KMS-11 (cell line): ENCODE results near the gene SUPT6H.

Source experiments
- H2AFZ ChIP-seq: fragments of 200-600 bp; sonication (generic); 2 replicates; pipeline ENCODE4 v1.6.1; 2016; ENCODE audit warnings: antibody characterized with exemption, mixed run types, low read depth
- H3K27ac ChIP-seq: fragments of 200-600 bp; sonication (generic); 2 replicates; pipeline ENCODE4 v1.6.1; 2016; ENCODE audit warnings: mild to moderate bottlenecking, mixed run types
- H3K27me3 ChIP-seq: fragments of 200-600 bp; sonication (generic); 2 replicates; pipeline ENCODE4 v1.6.1; 2017; ENCODE audit warnings: mild to moderate bottlenecking, low read depth, mixed run types, moderate library complexity; ENCODE audit not compliant: insufficient read depth
- H3K36me3 ChIP-seq: fragments of 200-600 bp; sonication (generic); 2 replicates; pipeline ENCODE4 v1.6.1; 2017; ENCODE audit warnings: mild to moderate bottlenecking, mixed run types; ENCODE audit not compliant: insufficient read depth
- H3K4me1 ChIP-seq: fragments of 200-600 bp; sonication (generic); 2 replicates; pipeline ENCODE4 v1.6.1; 2016; ENCODE audit warnings: mild to moderate bottlenecking, low read depth, mixed run types; ENCODE audit not compliant: poor library complexity, severe bottlenecking
- H3K4me2 ChIP-seq: fragments of 200-600 bp; sonication (generic); 2 replicates; pipeline ENCODE4 v1.7.0; 2016; ENCODE audit warnings: mild to moderate bottlenecking, mixed run types
- H3K4me3 ChIP-seq: fragments of 200-600 bp; sonication (generic); IDR thresholded peaks from 2 replicates; pipeline ENCODE4 v1.6.1; 2017; ENCODE audit warnings: low read depth, low read length, mixed read lengths; ENCODE audit not compliant: insufficient read depth
- H3K79me2 ChIP-seq: fragments of 200-600 bp; sonication (generic); 2 replicates; pipeline ENCODE4 v1.6.1; 2016; ENCODE audit warnings: low read depth, mixed run types; ENCODE audit not compliant: insufficient read depth
- H3K9ac ChIP-seq: fragments of 200-600 bp; sonication (generic); 2 replicates; pipeline ENCODE4 v1.6.1; 2016; ENCODE audit warnings: mild to moderate bottlenecking, mixed run types
- H4K20me1 ChIP-seq: fragments of 200-600 bp; sonication (generic); 2 replicates; pipeline ENCODE4 v1.6.1; 2016; ENCODE audit warnings: mild to moderate bottlenecking, mixed run types; ENCODE audit not compliant: insufficient read depth
- CTCF ChIP-seq: fragments of 200-600 bp; sonication (generic); conservative IDR thresholded peaks from 2 replicates; pipeline ENCODE4 v1.6.1; 2017; ENCODE audit warnings: low read depth, mild to moderate bottlenecking, antibody characterized with exemption, low read length, moderate library complexity, mixed read lengths

Gene SUPT6H

GRCh38 chr17:28714281-28714680 lies 52.3 kb downstream of the SUPT6H start:
- H3K36me3 ChIP-seq, result no peaks in the 10 kb centered on the region
- no peak overlapping the region for H3K4me3 ChIP-seq
- no peaks in the 10 kb centered on the region for H4K20me1 ChIP-seq
- H3K9ac ChIP-seq, result no peak overlapping the region
- H2AFZ ChIP-seq, result no peak overlapping the region
- H3K79me2 ChIP-seq, result no peaks in the 10 kb centered on the region; the same call in 1 of the 2 replicates
- H3K27ac ChIP-seq, result no peak overlapping the region
- H3K27me3 ChIP-seq, result peaks cover 24% of the 10 kb centered on the region
- no peak overlapping the region for H3K4me2 ChIP-seq
- no peak for TF ChIP-seq CTCF
- H3K4me1 ChIP-seq, result peaks cover 7% of the 10 kb centered on the region

DNA sequence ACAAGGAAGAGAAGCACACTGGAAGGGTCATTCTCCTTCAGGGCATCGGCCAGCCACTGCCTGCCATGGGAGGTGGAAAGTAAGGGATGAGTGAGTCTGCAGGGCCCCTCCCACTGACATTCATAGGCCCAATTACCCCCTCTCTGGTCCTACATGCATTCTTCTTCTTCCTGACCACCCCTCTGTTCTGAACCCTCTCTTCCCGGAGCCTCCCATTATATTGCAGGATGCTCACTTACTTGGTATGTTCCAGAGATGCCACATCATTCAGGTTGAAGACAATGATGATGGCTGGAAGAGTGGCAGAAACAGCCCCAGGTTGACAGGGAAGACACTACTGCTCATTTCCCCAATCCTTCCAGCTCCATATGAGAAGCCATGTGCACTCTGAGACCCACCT lies 53.2 kb downstream of the SUPT6H start:
- H3K4me2 ChIP-seq, result no peak overlapping the region
- no peak for TF ChIP-seq CTCF

GRCh38 chr17:28716740-28717577 lies 55.0 kb downstream of the SUPT6H start:
- Histone ChIP-seq H3K27me3 (peaks cover 24% of the 10 kb centered on the region), H3K9ac (no peak overlapping the region), H2AFZ (no peak overlapping the region), H3K36me3 (peaks cover 11% of the 10 kb centered on the region; the same call in 1 of the 2 replicates), H3K27ac (no peak overlapping the region), H4K20me1 (0 out of 2 replicates have a peak, but pooled peaks cover 5% of the 10 kb centered on the region), H3K4me3 (no peak overlapping the region), H3K4me1 (peaks cover 16% of the 10 kb centered on the region), H3K79me2 (peaks cover 21% of the 10 kb centered on the region), H3K4me2 (no peak overlapping the region)
- no peak for TF ChIP-seq CTCF

More for the DNA sequence above, 53.2 kb downstream of the SUPT6H start:
- H4K20me1 ChIP-seq, result no peaks in the 10 kb centered on the region
- H2AFZ ChIP-seq, result no peak overlapping the region
- H3K27ac ChIP-seq, result no peak overlapping the region
- peaks cover 24% of the 10 kb centered on the region for H3K27me3 ChIP-seq
- no peak overlapping the region for H3K9ac ChIP-seq
- no peak overlapping the region for H3K4me3 ChIP-seq
- H3K4me1 ChIP-seq, result peaks cover 7% of the 10 kb centered on the region
- no peaks in the 10 kb centered on the region for H3K36me3 ChIP-seq
- peaks cover 4% of the 10 kb centered on the region for H3K79me2 ChIP-seq

DNA sequence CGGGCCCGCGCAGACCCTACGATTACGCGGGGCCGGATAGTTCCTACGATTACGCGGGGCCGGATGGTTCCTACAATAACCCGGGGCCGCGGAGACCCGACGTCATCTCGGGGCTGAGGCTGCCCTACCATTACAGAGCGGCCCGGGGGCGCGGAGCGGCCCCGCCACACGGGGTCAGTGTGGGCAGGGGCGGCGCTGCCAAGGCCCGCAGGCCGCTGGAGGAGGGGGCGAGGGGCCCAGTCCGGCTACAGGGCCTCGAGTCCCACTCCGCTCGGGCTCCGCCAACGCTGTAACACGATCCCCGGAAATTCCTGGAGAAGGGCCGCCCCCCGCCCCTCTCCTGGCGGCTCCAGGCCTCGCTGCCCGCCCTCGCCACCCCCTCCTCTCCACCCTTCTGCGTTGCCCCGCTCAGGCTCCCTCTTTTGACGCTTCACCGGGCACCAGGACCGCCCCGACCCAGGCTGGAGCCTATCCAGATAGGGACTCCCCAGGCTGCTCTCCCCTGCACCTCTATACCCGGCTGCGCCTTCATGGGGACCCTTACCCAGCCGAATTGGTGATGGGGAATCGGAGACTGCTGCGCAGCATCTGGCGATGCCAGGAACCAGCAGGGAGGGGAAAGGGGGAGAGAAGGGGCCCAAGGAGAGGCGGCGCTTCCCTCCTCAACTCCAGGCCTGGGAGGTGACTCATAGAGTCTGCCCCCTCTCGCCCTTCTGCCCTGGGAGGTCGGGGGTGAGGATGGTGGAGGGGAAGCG lies 55.8 kb downstream of the SUPT6H start, which contains the start of gene RAB34:
RAB34 (minus strand) TSS at position 291 of the 755 bp plus-strand sequence. CDS start 602 bp downstream, outside the sequence.
- 0 out of 2 replicates have a peak, but pooled peaks cover 5% of the 10 kb centered on the region for H4K20me1 ChIP-seq
- TF ChIP-seq CTCF, result no peak
- H3K4me3 ChIP-seq, result no peak within 1 kb of the TSS
- no peak within 1 kb of the TSS for H2AFZ ChIP-seq
- H3K9ac ChIP-seq, result no peak within 1 kb of the TSS
- peaks cover 24% of the 10 kb centered on the region for H3K4me1 ChIP-seq
- H3K4me2 ChIP-seq, result peak within 1 kb of the TSS; percentile 86; the same call in 1 of the 2 replicates
- H3K79me2 ChIP-seq, result peaks cover 29% of the 10 kb centered on the region
- H3K36me3 ChIP-seq, result peaks cover 18% of the 10 kb centered on the region; the same call in 1 of the 2 replicates
- peaks cover 24% of the 10 kb centered on the region for H3K27me3 ChIP-seq
- H3K27ac ChIP-seq, result no peak within 1 kb of the TSS
